ENCODE results near the gene BCAR1.

- no peak for TF ChIP-seq CTCF (IDR thresholded peaks at IDR 0.05)
- no peak for TF ChIP-seq POLR2A (IDR thresholded peaks at IDR 0.05)
Observed at GRCh38 chr16:75272097-75272551, 20.7 kb upstream of the BCAR1 start.
